Bronchial epithelial cell (primary cell): ENCODE measurements around the gene COPG2. TPM values are rescaled to one million over a fixed set of nuclear protein-coding genes. Genes with fewer than 3 reads are reported as not detected.

ENCODE experiments used
- DNase-seq: peaks from one replicate; pipeline ENCODE4 v3.0.0-alpha.2; 2010; ENCODE audit warnings: low read depth
- FAIRE-seq: peaks from 2 replicates; lab custom pipeline; 2011; peaks lifted over from hg19 to GRCh38; lab: Jason Lieb, UNC
- H3K27me3 ChIP-seq: 2 replicates; pipeline ENCODE4 v1.5.1; 2011; ENCODE audit warnings: low read length; ENCODE audit not compliant: control insufficient read depth, insufficient read depth
- H3K36me3 ChIP-seq: 2 replicates; pipeline ENCODE4 v1.5.1; 2011; ENCODE audit warnings: low read length; ENCODE audit not compliant: control insufficient read depth, insufficient read depth
- H3K4me3 ChIP-seq: 2 replicates; pipeline ENCODE4 v1.5.1; 2011; ENCODE audit warnings: mild to moderate bottlenecking, low read depth, low read length, control low read depth
- total RNA-seq: library from RNA; depleted of rRNA; stranded (reverse); fragments of >200 nt; gene quantifications from 2 replicates; pipeline ENCODE4 v1.2.1, GENCODE V29; 2014
- TF ChIP-seq, protein P1 (sequence below): IDR thresholded peaks from 2 replicates; pipeline ENCODE4 v1.5.1; 2011; ENCODE audit warnings: mild to moderate bottlenecking, moderate library complexity, low read length, control low read depth, inconsistent platforms; ENCODE audit not compliant: insufficient read depth, severe bottlenecking

Gene COPG2
- total RNA-seq, 1 donor from 2014 or later: 30.3 TPM

DNA sequence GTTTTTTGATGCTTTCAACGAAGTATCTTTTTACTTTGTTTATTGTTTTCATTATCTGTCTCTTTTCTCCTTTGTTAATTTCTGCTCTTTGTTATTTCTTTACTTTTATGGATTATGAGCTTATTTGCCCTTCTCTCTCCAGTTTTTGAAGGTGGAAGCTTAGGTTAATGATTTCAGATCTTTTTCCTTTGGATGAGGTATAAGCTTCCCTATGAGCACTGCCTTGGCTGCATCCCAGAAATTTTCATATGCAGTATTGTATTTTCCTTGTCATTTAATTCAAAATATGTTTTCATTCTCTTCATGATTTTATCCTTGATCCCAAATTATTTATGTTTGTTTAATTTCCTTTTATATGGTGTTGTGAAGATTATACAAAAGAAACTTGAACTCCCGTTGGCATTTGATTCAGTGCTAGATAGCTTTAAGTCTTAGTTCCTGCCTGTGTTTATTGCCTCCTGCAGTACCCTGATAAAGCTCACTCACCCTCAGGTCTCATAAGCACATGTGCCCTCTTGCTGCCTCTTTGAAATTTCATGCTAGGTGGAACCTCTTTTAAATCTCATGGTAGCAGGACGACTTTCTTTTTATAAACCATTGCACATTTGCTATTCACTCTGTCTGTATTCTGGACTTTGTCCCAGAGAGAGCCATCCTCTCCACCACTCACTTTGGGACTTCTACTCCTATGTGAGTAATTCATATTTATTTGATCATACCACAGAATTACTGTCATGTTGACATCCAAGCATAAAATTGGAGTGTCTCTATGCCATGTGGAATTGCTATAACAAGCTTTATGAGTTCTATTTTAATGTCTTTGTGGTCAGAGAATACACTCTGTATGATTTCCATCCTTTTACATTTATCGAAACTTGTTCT, 204.8 kb downstream of the COPG2 start:
- DNase-seq (no peak), FAIRE-seq (no peak)
- Histone ChIP-seq H3K36me3 (no peaks in the 10 kb centered on the region), H3K4me3 (no peak overlapping the region), H3K27me3 (no peaks in the 10 kb centered on the region)
- TF ChIP-seq, protein P1, sequence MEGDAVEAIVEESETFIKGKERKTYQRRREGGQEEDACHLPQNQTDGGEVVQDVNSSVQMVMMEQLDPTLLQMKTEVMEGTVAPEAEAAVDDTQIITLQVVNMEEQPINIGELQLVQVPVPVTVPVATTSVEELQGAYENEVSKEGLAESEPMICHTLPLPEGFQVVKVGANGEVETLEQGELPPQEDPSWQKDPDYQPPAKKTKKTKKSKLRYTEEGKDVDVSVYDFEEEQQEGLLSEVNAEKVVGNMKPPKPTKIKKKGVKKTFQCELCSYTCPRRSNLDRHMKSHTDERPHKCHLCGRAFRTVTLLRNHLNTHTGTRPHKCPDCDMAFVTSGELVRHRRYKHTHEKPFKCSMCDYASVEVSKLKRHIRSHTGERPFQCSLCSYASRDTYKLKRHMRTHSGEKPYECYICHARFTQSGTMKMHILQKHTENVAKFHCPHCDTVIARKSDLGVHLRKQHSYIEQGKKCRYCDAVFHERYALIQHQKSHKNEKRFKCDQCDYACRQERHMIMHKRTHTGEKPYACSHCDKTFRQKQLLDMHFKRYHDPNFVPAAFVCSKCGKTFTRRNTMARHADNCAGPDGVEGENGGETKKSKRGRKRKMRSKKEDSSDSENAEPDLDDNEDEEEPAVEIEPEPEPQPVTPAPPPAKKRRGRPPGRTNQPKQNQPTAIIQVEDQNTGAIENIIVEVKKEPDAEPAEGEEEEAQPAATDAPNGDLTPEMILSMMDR: no peak

DNA sequence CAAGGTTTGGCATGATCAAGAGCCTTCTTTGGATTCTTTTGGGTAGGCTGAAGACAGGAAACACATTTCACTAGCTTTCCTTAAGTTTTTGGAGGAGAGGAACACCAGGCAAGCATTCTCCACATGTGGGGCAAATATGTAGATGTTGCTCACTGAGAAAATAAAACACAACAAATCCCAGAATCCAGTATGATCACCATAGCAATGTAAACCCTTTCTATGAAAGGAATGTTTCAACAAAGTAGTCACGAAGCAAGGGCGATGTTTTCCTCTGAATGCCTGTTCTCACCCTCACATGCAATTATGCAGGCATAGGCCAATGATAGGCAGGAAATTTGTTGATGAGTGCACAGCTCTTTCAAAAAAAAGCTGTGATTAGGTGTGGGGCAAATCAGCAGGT, 207.3 kb downstream of the COPG2 start:
- FAIRE-seq (no peak), DNase-seq (no peak)
- TF ChIP-seq, protein P1: no peak
- Histone ChIP-seq H3K4me3 (no peak overlapping the region), H3K27me3 (no peaks in the 10 kb centered on the region), H3K36me3 (no peaks in the 10 kb centered on the region)

DNA sequence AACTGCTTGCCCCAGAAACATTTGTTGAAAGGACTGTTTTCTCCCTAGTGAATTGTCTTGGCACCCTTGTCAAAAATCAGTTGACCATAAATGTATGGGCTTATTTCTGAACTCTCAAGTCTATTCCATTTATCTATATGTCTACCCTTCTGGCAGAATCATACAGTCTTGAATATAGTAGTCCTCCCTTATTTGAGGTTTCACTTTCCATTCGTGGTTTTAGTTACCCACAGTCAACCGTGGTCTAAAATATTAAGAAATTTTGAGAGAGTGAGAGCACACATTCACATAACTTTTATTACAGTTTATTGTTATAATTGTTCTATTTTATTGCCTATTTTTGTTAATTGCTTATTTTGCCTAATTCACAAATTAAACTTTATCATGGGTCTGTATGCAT, 210.3 kb downstream of the COPG2 start:
- FAIRE-seq (no peak), DNase-seq (no peak)
- no peaks in the 10 kb centered on the region for H3K36me3 ChIP-seq
- no peaks in the 10 kb centered on the region for H3K27me3 ChIP-seq
- H3K4me3 ChIP-seq: no peak overlapping the region
- TF ChIP-seq, protein P1: no peak

Other genes starting within 250 kb of the COPG2 start
- gene CEP41, start 227.7 kb downstream of the COPG2 start, total RNA-seq: 3.1 and 4.2 TPM in 2 replicates
- 6.4 and 11.8 TPM in 2 replicates for gene MEST, start 176.7 kb downstream of the COPG2 start, total RNA-seq
- not detected in 2 replicates for gene TSGA13, start 17.8 kb upstream of the COPG2 start, total RNA-seq
- under 0.01 TPM in 1 of 2 replicates, not detected in the other for gene KLF14, start 65.5 kb upstream of the COPG2 start, total RNA-seq